Measurements from ENCODE around the gene CFAP20DC. TPM values are rescaled to one million over a fixed set of nuclear protein-coding genes. Genes with fewer than 3 reads are reported as not detected.

Gene CFAP20DC
- total and polyA plus RNA-seq, 2 of the 13 experiments (the other 11 are each of a cell fraction or from before 2014, with no cell fraction given), result not detected

- TF ChIP-seq, protein P1, sequence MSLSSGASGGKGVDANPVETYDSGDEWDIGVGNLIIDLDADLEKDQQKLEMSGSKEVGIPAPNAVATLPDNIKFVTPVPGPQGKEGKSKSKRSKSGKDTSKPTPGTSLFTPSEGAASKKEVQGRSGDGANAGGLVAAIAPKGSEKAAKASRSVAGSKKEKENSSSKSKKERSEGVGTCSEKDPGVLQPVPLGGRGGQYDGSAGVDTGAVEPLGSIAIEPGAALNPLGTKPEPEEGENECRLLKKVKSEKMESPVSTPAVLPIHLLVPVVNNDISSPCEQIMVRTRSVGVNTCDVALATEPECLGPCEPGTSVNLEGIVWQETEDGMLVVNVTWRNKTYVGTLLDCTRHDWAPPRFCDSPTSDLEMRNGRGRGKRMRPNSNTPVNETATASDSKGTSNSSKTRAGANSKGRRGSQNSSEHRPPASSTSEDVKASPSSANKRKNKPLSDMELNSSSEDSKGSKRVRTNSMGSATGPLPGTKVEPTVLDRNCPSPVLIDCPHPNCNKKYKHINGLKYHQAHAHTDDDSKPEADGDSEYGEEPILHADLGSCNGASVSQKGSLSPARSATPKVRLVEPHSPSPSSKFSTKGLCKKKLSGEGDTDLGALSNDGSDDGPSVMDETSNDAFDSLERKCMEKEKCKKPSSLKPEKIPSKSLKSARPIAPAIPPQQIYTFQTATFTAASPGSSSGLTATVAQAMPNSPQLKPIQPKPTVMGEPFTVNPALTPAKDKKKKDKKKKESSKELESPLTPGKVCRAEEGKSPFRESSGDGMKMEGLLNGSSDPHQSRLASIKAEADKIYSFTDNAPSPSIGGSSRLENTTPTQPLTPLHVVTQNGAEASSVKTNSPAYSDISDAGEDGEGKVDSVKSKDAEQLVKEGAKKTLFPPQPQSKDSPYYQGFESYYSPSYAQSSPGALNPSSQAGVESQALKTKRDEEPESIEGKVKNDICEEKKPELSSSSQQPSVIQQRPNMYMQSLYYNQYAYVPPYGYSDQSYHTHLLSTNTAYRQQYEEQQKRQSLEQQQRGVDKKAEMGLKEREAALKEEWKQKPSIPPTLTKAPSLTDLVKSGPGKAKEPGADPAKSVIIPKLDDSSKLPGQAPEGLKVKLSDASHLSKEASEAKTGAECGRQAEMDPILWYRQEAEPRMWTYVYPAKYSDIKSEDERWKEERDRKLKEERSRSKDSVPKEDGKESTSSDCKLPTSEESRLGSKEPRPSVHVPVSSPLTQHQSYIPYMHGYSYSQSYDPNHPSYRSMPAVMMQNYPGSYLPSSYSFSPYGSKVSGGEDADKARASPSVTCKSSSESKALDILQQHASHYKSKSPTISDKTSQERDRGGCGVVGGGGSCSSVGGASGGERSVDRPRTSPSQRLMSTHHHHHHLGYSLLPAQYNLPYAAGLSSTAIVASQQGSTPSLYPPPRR (CRISPR knock-in tag; IDR thresholded peaks at IDR 0.05; ENCODE audit: borderline replicate concordance), result no peak
- TF ChIP-seq ZNF782 (CRISPR knock-in tag; IDR thresholded peaks at IDR 0.05; ENCODE audit: borderline replicate concordance), result no peak
Measured at GRCh38 chr3:58800032-58800431, 249.8 kb downstream of the CFAP20DC start (continued).

- BruUV-seq (replicated peaks), result no TSS peak
- intact Hi-C loops (cut with micrococcal nuclease; ENCODE audit: unreplicated experiment) (no loop called here), in situ Hi-C loops (cut with HindIII; ENCODE audit: extremely low pct_ligation_motif_present, low pct_unique_long_range_greater_than_20kb) (no loop called here)
- no peak overlapping the region for H3K4me3 ChIP-seq (replicated peaks in 1 of 3; ENCODE audit: insufficient read depth in 1 of 3, low read depth in 2 of 3, low read length in 3 of 3)
- no peak overlapping the region for H3K4me2 ChIP-seq (ENCODE audit: low read depth, low read length)
- H3K27ac ChIP-seq (ENCODE audit: extremely low read length, insufficient read depth, low read length), result no peak overlapping the region
- H4K20me1 ChIP-seq (ENCODE audit: insufficient read depth, low read length), result no peaks in the 10 kb centered on the region
- H3K9ac ChIP-seq (ENCODE audit: insufficient read depth, low read depth, low read length), result no peak overlapping the region
- no peaks in the 10 kb centered on the region for H3K36me3 ChIP-seq (replicated peaks in 1 of 2; ENCODE audit: control insufficient read depth in 1 of 2, insufficient read depth in 2 of 2, low read length in 2 of 2)
- H2AFZ ChIP-seq (ENCODE audit: low read length), result no peak overlapping the region
- no peaks in the 10 kb centered on the region for H3K9me3 ChIP-seq (ENCODE audit: low read length)
- WGBS (ENCODE audit: low lambda C conversion rate), result 13% methylated on average over 3 of the region's 3 CpGs
- ChIA-PET CTCF (ENCODE audit: low intra/inter-chr PET ratio, low total read pairs) (no interaction called here), POLR2A (no interaction called here)
- DNase-seq (ENCODE audit: low spot score), result no peak
- peaks cover 3% of the 10 kb centered on the region; the same call in 1 of the 2 replicates for H3K4me1 ChIP-seq (ENCODE audit: insufficient read depth, low read length)
- ATAC-seq, result no peak
- H3K79me2 ChIP-seq (ENCODE audit: insufficient read depth, low read length), result no peaks in the 10 kb centered on the region
- FAIRE-seq, result no peak
- H3K27me3 ChIP-seq (ENCODE audit: control insufficient read depth in 1 of 2, insufficient read depth in 2 of 2, low read length in 2 of 2), result peaks cover 0 to 1% of the 10 kb centered on the region in 2 experiments; a peak in 1 of 5 replicates
- TF ChIP-seq TCF7L2 (IDR thresholded peaks at IDR 0.05; ENCODE audit: low read depth, low read length), result no peak
- TF ChIP-seq ZNF841 (CRISPR knock-in tag; IDR thresholded peaks at IDR 0.05; ENCODE audit: borderline replicate concordance), result no peak
- no peak for TF ChIP-seq BRD4 (CRISPR knock-in tag; IDR thresholded peaks at IDR 0.05)
- no peak for TF ChIP-seq ZNF510 (CRISPR knock-in tag; IDR thresholded peaks at IDR 0.05; ENCODE audit: low read depth)
- no peak for TF ChIP-seq NR0B2 (CRISPR knock-in tag; IDR thresholded peaks at IDR 0.05)
- TF ChIP-seq ZNF264 (CRISPR knock-in tag; IDR thresholded peaks at IDR 0.05), result no peak
- TF ChIP-seq ZNF577 (CRISPR knock-in tag; IDR thresholded peaks at IDR 0.05; ENCODE audit: borderline replicate concordance, low read depth), result no peak
- no peak for TF ChIP-seq ZNF556 (CRISPR knock-in tag; IDR thresholded peaks at IDR 0.05; ENCODE audit: borderline replicate concordance)
- TF ChIP-seq MEIS2 (CRISPR knock-in tag; IDR thresholded peaks at IDR 0.05), result no peak
- no peak for TF ChIP-seq MYNN (CRISPR knock-in tag; IDR thresholded peaks at IDR 0.05; ENCODE audit: low read depth)
- no peak for TF ChIP-seq ZNF792 (CRISPR knock-in tag; IDR thresholded peaks at IDR 0.05)
- TF ChIP-seq MLLT10 (CRISPR knock-in tag; IDR thresholded peaks at IDR 0.05), result no peak
- TF ChIP-seq HOXD1 (CRISPR knock-in tag; IDR thresholded peaks at IDR 0.05), result no peak
- no peak for TF ChIP-seq STAT5B (CRISPR knock-in tag; IDR thresholded peaks at IDR 0.05)
- TF ChIP-seq SP2 (CRISPR knock-in tag; IDR thresholded peaks at IDR 0.05), result no peak
- no peak for TF ChIP-seq BHLHE40 (IDR thresholded peaks at IDR 0.05; ENCODE audit: low read length)
- no peak for TF ChIP-seq TBX3 (IDR thresholded peaks at IDR 0.05; ENCODE audit: borderline replicate concordance)
Measured at GRCh38 chr3:58799271-58799670, 250.6 kb downstream of the CFAP20DC start.

All from HepG2 (cell line).